DOHH2 (cell line): ENCODE results near the gene SNAP91.

Experiments used
- H3F3A ChIP-seq: fragments of 200-600 bp; sonication (generic), shearing (Covaris generic); 2 replicates; pipeline ENCODE4 v1.6.0; 2016; ENCODE audit warnings: antibody characterized with exemption, mild to moderate bottlenecking; ENCODE audit not compliant: control insufficient read depth, insufficient read depth
- H3K27ac ChIP-seq: fragments of 200-600 bp; sonication (generic); 2 replicates; pipeline ENCODE4 v1.5.1; 2014; ENCODE audit warnings: low read depth, mild to moderate bottlenecking, low read length, moderate library complexity
- H3K27me3 ChIP-seq: fragments of 200-600 bp; sonication (generic); 2 replicates; pipeline ENCODE4 v1.6.1; 2014; ENCODE audit warnings: mild to moderate bottlenecking, low read length, mixed read lengths; ENCODE audit not compliant: control insufficient read depth
- H3K36me3 ChIP-seq: fragments of 200-600 bp; sonication (generic); 2 replicates; pipeline ENCODE4 v1.6.1; 2014; ENCODE audit warnings: mild to moderate bottlenecking, low read length, moderate library complexity, mixed read lengths; ENCODE audit not compliant: control insufficient read depth
- H3K4me1 ChIP-seq: fragments of 200-600 bp; sonication (generic); 2 replicates; pipeline ENCODE4 v1.6.1; 2014; ENCODE audit warnings: mild to moderate bottlenecking, low read length, mixed read lengths; ENCODE audit not compliant: control insufficient read depth
- H3K4me2 ChIP-seq: fragments of 200-600 bp; sonication (generic); 2 replicates; pipeline ENCODE4 v1.6.0; 2014; ENCODE audit warnings: mild to moderate bottlenecking, low read length, moderate library complexity
- H3K4me3 ChIP-seq: fragments of 200-600 bp; sonication (generic); 2 replicates; pipeline ENCODE4 v1.5.1; 2014; ENCODE audit warnings: mild to moderate bottlenecking, low read length, mixed read lengths
- H3K79me2 ChIP-seq: fragments of 200-600 bp; sonication (generic); 2 replicates; pipeline ENCODE4 v1.6.1; 2014; ENCODE audit warnings: mild to moderate bottlenecking, low read length, mixed read lengths; ENCODE audit not compliant: control insufficient read depth
- H3K9me2 ChIP-seq: fragments of 200-600 bp; sonication (generic); replicated peaks from 2 replicates; pipeline ENCODE4 v1.6.1; 2014; ENCODE audit warnings: mild to moderate bottlenecking, low read length, mixed read lengths; ENCODE audit not compliant: control insufficient read depth
- H3K9me3 ChIP-seq: fragments of 200-600 bp; sonication (generic); 2 replicates; pipeline ENCODE4 v1.6.1; 2014; ENCODE audit warnings: antibody characterized with exemption, low read length, mixed read lengths; ENCODE audit not compliant: control insufficient read depth, insufficient read depth
- H4K20me1 ChIP-seq: fragments of 200-600 bp; sonication (generic); 2 replicates; pipeline ENCODE4 v1.6.0; 2014; ENCODE audit warnings: low read depth, mild to moderate bottlenecking, antibody characterized with exemption, low read length, moderate library complexity; ENCODE audit not compliant: control insufficient read depth, insufficient read depth
- EZH2phosphoT487 ChIP-seq: fragments of 200-600 bp; sonication (generic); IDR thresholded peaks from 2 replicates; pipeline ENCODE4 v1.6.1; 2017; ENCODE audit warnings: borderline replicate concordance, mild to moderate bottlenecking, antibody characterized with exemption, low read length, moderate library complexity, mixed read lengths
- TF ChIP-seq, protein P1 (sequence below): fragments of 200-600 bp; sonication (generic); IDR thresholded peaks from one replicate; pipeline ENCODE4 v1.5.1; 2014; ENCODE audit warnings: antibody characterized with exemption, mild to moderate bottlenecking, low read depth, low read length; ENCODE audit not compliant: poor library complexity, severe bottlenecking

The SNAP91 gene

DNA sequence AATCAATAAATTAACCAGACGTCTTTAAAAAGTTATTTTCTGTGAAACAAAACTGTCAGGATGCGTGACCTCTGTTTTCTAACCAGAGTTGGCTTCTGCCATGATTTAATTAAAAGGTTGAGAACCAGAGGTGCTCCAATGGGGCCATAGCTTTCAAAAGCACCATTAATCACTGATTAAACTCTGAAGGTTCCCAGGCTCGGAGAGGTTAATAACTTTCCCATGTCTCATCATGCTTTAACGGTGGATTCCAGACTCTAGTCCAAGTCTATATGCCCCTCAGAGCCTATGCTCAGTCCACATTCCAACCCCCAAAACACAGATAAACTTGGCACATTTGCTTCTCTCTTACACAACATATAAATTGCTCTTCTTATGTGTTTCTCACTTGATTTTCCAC is 95.5 kb downstream of the SNAP91 start:
- H3K79me2 ChIP-seq: no peaks in the 10 kb centered on the region
- TF ChIP-seq EZH2phosphoT487: no peak
- TF ChIP-seq, protein P1, sequence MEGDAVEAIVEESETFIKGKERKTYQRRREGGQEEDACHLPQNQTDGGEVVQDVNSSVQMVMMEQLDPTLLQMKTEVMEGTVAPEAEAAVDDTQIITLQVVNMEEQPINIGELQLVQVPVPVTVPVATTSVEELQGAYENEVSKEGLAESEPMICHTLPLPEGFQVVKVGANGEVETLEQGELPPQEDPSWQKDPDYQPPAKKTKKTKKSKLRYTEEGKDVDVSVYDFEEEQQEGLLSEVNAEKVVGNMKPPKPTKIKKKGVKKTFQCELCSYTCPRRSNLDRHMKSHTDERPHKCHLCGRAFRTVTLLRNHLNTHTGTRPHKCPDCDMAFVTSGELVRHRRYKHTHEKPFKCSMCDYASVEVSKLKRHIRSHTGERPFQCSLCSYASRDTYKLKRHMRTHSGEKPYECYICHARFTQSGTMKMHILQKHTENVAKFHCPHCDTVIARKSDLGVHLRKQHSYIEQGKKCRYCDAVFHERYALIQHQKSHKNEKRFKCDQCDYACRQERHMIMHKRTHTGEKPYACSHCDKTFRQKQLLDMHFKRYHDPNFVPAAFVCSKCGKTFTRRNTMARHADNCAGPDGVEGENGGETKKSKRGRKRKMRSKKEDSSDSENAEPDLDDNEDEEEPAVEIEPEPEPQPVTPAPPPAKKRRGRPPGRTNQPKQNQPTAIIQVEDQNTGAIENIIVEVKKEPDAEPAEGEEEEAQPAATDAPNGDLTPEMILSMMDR: no peak
- no peaks in the 10 kb centered on the region for H3K9me3 ChIP-seq
- no peak overlapping the region for H3K4me2 ChIP-seq
- peaks cover 5% of the 10 kb centered on the region; the same call in 1 of the 2 replicates for H3K27me3 ChIP-seq
- no peak overlapping the region for H3K27ac ChIP-seq
- no peaks in the 10 kb centered on the region for H3F3A ChIP-seq
- H3K4me3 ChIP-seq: no peak overlapping the region
- H3K36me3 ChIP-seq: no peaks in the 10 kb centered on the region
- H4K20me1 ChIP-seq: no peaks in the 10 kb centered on the region
- no peaks in the 10 kb centered on the region for H3K4me1 ChIP-seq
- H3K9me2 ChIP-seq: no peaks in the 10 kb centered on the region

DNA sequence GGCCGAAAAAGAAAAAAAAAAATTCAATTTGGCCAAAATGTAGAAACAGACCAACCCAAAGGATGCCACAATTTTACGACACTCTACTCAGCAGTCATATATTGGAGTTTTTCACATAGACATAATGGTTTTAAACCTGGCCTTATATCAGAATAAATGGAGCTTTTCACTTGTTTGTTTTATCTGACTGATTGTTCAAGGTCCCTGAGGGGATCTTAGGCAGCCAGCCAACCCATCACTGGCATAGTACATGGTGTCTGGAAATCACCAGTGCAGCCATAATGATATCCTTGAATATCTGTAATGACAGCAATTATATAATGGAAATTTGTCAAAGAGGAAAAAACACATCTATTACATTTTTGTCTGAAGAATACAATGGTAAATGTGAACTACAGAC is 99.7 kb downstream of the SNAP91 start:
- no peaks in the 10 kb centered on the region for H3K36me3 ChIP-seq
- no peak overlapping the region for H3K4me3 ChIP-seq
- no peaks in the 10 kb centered on the region for H3F3A ChIP-seq
- no peak overlapping the region for H3K4me2 ChIP-seq
- H3K79me2 ChIP-seq: no peaks in the 10 kb centered on the region
- H4K20me1 ChIP-seq: no peaks in the 10 kb centered on the region
- H3K4me1 ChIP-seq: no peaks in the 10 kb centered on the region
- TF ChIP-seq, protein P1: no peak
- TF ChIP-seq EZH2phosphoT487: no peak
- H3K9me2 ChIP-seq: no peaks in the 10 kb centered on the region
- no peaks in the 10 kb centered on the region for H3K9me3 ChIP-seq
- H3K27me3 ChIP-seq: peaks cover 5% of the 10 kb centered on the region; the same call in 1 of the 2 replicates
- H3K27ac ChIP-seq: no peak overlapping the region

DNA sequence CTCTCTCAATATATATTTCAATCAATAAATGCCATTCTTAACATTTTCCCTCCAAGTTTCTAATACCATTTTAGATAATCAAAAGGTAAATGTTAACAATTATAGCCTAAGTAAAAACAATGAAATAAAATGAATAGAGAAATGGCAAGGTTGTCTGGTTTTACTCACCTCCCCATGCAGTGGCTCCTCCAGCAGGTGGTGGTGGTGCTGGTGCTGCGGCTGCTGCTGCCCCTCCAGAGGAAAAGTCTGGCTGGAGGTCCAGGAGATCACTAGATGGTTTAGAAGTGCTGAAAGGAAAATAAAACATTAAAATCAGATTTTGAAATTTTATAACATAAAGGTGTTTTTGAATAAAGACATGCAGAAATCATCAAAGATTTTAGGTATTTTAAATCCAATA is 103.4 kb downstream of the SNAP91 start:
- Histone ChIP-seq H3K4me3 (no peak overlapping the region), H3K79me2 (no peaks in the 10 kb centered on the region), H4K20me1 (no peaks in the 10 kb centered on the region), H3K4me1 (no peaks in the 10 kb centered on the region), H3K4me2 (no peak overlapping the region), H3F3A (no peaks in the 10 kb centered on the region), H3K9me2 (no peaks in the 10 kb centered on the region), H3K9me3 (no peaks in the 10 kb centered on the region), H3K36me3 (no peaks in the 10 kb centered on the region), H3K27ac (no peak overlapping the region), H3K27me3 (peaks cover 5% of the 10 kb centered on the region; the same call in 1 of the 2 replicates)
- no peak for TF ChIP-seq EZH2phosphoT487
- TF ChIP-seq, protein P1: no peak
